GM12873 (cell line): ENCODE data around the gene WDR33.

ENCODE experiments used
- TF ChIP-seq, protein P1 (sequence below): IDR thresholded peaks from 2 replicates; pipeline ENCODE4 v1.5.1; 2012; ENCODE audit warnings: low read depth, mild to moderate bottlenecking, moderate library complexity, low read length, control low read depth; ENCODE audit not compliant: insufficient read depth; ENCODE audit errors: missing control alignments

WDR33 gene

DNA sequence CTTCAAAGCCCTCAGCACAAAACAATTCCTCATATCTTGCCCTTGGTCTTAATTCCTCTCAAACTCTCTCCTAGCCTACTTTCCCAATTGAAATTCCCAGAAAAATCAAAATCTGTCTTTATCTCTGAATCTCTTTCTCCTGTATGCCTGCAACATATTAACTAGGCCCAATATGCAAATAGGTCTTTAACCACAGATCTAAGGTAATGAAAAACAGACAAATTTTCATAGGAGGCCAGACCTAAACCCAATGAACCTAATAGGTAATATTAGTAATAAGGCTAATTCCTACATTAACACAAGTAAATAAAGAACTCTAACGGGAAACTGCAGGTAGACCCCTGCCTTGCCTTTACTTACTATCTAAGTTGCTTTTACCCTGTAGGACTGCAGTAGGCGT is 41.4 kb downstream of the WDR33 start:
- TF ChIP-seq, protein P1, sequence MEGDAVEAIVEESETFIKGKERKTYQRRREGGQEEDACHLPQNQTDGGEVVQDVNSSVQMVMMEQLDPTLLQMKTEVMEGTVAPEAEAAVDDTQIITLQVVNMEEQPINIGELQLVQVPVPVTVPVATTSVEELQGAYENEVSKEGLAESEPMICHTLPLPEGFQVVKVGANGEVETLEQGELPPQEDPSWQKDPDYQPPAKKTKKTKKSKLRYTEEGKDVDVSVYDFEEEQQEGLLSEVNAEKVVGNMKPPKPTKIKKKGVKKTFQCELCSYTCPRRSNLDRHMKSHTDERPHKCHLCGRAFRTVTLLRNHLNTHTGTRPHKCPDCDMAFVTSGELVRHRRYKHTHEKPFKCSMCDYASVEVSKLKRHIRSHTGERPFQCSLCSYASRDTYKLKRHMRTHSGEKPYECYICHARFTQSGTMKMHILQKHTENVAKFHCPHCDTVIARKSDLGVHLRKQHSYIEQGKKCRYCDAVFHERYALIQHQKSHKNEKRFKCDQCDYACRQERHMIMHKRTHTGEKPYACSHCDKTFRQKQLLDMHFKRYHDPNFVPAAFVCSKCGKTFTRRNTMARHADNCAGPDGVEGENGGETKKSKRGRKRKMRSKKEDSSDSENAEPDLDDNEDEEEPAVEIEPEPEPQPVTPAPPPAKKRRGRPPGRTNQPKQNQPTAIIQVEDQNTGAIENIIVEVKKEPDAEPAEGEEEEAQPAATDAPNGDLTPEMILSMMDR = no peak

DNA sequence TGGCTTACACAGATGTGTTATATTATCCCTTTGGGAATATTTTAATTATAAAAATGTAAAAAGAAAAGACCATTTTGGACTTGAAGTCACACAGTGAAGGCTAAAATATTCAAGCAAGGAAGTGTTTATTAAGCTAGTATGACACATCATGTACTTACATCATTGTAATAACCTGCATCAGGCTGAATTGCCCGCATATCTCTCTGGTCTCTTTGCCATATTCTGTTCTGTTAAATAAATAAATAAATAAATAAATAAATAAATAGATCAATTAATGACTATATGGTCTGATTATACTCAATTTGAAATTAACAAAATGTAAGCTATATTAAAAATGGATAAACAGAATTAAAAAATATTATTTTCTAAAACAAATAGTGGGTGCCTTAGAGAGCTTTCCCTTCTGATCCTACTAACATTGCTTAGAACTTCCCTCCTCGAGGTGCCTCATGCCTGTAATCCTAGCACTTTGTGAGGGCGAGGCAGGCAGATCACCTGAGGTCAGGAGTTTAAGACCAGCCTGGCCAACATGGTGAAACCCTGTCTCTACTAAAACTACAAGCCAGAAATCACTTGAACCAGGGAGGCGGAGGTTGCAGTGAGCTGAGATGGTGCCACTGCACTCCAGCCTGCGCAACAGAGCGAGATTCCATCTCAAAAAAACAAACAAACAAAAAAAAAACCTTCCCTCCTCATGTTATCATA is 42.0 kb downstream of the WDR33 start:
- TF ChIP-seq, protein P1 = no peak

DNA sequence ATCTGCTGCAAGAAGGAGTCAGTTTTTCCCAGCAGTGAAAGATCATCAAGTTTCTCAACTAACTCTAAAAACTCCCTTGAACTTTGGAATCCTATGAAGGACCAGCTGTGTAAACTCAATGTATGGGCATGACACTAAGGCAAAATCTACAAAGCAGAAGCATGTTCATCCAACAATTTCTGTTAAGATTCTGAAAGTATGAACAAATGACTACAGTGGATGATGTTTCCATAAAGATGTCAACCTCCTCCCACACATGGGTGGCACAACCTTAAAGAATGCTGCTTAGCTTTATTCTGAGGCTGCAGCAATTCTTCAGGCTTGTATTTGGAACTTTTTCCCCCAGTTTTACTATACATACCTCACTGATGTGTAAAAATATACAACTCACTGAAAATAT is 47.2 kb downstream of the WDR33 start:
- TF ChIP-seq, protein P1 = no peak

DNA sequence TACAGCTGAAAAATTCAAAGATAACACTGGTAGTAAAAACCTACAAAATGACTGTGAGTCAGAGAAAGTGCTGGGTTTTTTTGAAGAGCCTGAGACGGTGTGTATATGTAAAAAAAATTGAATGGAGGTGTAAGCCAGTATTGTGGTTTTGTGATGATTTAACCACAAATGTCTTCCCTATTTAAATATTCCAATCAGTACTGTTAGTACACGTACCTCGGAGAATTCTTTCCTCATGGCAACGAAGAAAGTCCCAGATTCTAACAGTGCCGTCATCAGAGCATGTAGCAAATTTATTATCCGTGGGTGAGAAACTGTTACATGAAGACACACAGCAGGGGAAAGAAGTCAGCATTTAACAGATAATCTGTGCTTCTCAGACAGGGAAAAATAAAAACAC is 48.1 kb downstream of the WDR33 start:
- TF ChIP-seq, protein P1 = no peak

DNA sequence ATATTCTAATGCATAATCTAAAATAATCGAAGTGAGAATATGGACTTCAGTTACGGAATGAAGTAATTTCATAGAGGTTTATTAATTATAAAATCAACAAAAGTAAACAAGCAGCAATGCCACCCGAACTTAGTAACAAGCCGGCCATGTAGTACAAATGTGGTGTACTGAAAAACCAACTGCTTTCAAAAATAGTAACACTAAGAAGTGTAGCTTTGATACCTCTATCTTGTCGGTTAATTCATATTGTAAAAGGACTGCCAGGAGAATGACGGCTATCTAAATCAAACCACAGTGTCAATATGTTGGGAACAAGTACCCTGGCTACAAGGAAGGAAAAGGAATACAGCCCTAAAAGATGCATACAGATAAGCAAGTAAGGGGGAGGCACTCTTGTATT is 48.5 kb downstream of the WDR33 start:
- TF ChIP-seq, protein P1 = no peak

DNA sequence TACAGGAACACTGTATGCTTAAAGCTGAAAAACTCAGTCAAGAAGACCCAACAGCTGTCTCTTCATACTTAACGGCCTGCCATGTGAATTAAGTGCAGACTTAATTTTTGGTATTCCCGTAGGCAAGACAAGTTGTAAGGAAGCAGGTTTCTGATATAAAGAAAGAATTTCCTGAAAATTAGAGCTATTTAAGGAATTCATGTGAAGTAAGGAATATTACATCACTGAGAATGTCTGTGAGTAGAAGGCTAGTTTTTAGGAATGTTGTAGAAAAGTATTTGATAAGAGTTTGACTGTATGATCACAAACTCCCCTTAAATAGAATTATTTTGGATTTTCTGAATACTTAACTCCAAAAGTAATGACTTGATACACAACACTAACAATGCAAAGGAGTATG is 51.0 kb downstream of the WDR33 start:
- TF ChIP-seq, protein P1 = no peak

DNA sequence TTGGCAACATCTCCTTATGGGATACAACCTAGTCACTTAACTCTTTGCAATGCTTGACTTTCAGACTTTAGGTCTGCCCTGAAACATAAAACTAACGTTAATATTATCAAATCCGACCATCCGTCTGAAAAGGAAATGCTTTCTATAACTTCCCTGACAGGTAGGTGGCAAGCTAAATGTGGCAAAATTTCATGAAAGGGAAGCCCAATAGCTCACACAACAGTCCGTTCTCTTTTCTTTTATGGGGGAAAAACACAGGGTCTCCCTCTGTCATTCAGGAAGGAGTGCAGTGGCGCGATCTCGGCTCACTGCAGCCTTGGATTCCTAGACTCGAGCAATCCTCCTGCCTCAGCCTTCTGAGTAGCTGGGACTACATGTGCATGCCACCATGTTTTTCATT is 56.8 kb downstream of the WDR33 start:
- TF ChIP-seq, protein P1 = no peak
